GM20000 (cell line): ENCODE measurements around the gene PRELP.
"Not testable (repeated sequence)": the region's sequence is repeated elsewhere in the genome, so short reads cannot be mapped to it uniquely, and the experiment has no call there.

Source experiments
- DNase-seq: peaks from one replicate; pipeline ENCODE4 v3.0.0; 2012; ENCODE audit warnings: low spot score
- TF ChIP-seq, protein P1 (sequence below): IDR thresholded peaks from 2 replicates; pipeline ENCODE4 v1.5.1; 2012; ENCODE audit warnings: mild to moderate bottlenecking, control low read depth; ENCODE audit errors: extremely low read depth, missing control alignments

Gene PRELP

DNA sequence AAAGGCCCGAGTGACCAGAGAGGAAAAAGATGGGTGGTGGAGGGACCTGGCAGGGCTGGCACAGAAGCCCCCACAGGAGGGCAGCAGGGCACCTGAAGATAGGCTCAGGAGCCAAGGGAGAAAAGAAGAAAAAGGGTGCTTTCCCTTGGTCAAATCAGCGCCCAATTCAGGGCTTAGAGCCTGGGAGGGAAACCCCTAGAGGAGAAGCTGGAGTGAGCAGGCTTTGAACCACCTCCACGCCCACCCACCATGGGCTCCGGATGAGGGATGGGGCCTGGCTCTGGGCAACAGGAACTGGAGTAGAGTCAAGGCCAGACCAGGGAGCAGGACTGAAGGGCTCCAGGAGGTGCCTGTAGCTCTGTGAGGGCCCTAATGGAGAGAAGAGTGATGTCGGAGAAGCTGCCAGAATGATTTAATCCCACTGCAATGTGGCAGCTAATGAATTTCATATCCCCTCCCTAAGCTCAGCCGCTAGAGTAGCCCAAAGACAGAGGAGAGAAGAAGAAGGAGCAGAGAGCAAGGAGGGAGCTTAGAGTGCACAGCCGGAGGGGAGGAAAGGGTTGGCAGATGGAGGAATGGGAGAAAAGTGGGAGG, 12.0 kb upstream of the PRELP start:
- DNase-seq: no peak
- TF ChIP-seq, protein P1, sequence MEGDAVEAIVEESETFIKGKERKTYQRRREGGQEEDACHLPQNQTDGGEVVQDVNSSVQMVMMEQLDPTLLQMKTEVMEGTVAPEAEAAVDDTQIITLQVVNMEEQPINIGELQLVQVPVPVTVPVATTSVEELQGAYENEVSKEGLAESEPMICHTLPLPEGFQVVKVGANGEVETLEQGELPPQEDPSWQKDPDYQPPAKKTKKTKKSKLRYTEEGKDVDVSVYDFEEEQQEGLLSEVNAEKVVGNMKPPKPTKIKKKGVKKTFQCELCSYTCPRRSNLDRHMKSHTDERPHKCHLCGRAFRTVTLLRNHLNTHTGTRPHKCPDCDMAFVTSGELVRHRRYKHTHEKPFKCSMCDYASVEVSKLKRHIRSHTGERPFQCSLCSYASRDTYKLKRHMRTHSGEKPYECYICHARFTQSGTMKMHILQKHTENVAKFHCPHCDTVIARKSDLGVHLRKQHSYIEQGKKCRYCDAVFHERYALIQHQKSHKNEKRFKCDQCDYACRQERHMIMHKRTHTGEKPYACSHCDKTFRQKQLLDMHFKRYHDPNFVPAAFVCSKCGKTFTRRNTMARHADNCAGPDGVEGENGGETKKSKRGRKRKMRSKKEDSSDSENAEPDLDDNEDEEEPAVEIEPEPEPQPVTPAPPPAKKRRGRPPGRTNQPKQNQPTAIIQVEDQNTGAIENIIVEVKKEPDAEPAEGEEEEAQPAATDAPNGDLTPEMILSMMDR: no peak

DNA sequence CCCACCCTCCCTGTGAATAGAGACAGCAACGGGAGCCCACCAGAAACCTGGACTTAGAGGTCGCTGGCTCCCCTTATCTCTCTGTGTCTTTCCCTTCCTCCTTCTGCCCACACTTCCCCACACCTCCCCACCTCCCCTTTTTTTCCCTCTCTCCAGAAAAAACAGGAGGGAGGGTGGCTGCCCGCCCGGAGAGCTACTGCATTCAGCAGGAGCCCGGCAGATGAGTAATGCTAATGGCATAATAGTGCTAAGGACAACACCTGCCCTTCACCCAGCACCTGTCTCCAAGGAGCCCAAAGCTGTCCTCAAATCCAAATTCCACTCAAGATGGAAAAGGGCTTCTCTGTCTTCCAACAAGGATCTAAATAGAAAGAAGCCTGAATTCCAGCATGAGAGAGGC, 11.4 kb upstream of the PRELP start:
- no peak for DNase-seq
- TF ChIP-seq, protein P1: no peak

DNA sequence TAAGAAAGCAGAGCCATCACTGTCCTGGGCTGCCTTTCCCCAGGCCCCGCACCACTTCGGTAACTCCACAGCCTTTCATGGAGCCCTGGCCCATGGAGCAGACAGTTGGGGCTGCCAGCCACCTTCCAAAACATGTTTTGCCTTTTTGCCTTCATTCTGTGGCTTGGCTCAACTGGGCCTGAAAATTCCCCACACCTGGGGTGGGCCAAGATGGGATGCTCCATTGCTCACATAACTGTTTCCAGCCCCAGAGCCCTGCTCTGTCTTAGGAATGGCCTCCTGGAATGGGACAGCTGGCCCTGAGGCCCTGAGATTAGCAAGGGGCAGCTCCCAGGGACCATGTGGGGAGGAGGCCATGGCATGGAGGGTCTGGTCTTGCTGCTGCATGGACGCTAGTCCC, 10.9 kb upstream of the PRELP start:
- no peak for DNase-seq
- TF ChIP-seq, protein P1: no peak

DNA sequence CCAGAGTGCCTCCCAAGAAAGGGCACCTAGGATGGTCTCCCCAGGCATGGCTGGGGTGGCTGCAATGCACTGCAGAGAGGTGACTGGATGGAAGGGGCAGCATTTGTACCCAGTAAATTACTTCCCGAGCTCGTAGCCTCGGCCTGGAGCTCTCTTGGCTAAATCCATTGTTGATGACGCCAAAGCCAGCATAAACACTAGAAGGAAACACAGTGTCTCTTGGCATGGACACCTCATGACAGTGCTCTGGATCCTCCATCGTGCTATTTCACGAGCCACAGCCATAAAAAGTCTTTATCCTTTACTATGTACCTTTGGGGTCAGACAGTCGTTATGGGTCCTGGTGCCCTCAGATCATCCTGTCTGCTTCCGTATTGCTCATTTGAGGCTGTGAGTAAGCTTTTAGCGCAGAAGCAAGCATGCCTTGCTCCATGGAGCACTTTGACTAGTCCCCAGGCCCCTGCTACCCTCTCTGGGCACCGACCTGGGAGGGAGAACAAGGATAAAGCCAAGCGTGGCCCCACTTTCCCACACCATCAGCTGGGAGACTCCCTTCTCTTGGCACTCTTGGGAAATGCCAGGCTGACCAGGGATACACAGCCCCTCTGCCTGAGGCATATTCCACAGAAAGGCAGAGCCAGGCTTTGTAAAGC, 10.3 kb upstream of the PRELP start:
- no peak for DNase-seq
- TF ChIP-seq, protein P1: no peak

DNA sequence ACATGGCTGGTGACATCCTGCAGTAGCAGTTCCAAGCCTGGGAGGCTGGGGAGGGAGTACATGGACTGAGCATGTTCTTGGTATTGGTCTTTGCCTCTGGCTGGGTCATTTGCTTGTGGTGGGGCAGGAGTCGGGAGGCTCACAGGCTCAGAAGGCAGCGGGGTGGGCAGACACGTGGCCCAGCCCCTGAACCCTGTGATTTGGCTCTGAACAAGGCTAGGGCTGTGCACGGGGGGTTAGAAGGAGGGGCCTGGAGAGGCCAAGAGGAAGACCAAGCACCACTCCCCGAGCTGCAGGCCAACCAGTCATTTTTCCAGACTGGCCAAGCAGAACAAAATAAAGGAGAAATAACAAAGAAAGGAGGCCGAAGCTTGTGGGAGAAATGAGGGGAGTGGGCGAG, 9.7 kb upstream of the PRELP start:
- no peak for DNase-seq
- TF ChIP-seq, protein P1: no peak

DNA sequence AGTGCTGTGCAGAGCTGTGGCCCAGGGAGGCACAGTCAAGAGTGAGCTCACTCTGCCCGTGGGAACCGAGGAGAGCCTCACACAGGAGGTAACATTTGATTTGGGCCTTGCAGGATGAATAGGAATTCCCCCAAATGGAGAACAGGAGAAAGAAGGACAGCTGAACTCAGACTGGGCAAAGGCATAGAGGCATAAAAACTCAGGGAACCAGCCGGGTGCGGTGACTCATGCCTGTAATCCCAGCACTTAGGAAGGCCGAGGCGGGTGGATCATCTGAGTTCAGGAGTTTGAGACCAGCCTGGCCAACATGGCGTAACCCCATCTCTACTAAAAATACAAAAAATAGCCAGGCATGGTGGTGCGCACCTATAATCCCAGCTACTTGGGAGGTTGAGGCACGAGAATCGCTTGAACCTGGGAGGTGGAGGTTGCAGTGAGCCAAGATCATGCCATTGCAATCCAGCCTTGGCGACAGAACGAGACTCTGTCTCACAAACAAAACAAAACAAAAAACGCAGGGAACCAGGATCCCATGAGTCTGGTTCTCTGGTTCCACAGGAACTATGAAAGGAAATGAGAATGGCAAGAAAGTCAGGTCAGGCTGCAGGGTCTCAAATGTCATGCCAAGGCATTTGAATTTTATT, 8.6 kb upstream of the PRELP start:
- not testable (repeated sequence) for DNase-seq

DNA sequence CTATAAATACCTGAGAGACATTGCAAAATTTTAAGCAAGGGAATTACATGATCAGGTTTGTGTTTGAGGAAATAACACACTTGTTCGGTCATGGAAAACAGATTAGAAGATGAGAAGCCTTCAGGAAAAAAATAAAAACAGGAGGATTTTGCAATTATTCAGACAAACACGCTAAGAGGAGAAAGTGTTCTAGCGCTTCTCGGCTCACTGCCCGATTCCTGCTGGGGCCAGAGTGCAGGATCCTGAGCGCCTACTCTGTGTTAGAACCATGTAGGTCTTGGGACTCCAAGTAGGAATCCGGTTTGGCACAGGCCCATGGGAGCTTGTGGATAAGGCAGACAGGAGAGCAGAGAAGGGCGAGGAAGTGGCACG, 8.1 kb upstream of the PRELP start:
- no peak for DNase-seq
- TF ChIP-seq, protein P1: no peak
